Astrocyte (in vitro differentiated cells and primary cell): ENCODE data around the gene FUT2. TPM values are rescaled to one million over a fixed set of nuclear protein-coding genes. Genes with fewer than 3 reads are reported as not detected.
A peak's percentile ranks its signal among the peaks of the same experiment; 100 is the strongest.

Experiments
- DNase-seq: peaks from one replicate; pipeline ENCODE4 v3.0.0-alpha.2; 2010; ENCODE audit warnings: low read depth
- FAIRE-seq: peaks from 2 replicates; lab custom pipeline; 2011; peaks lifted over from hg19 to GRCh38; lab: Jason Lieb, UNC
- H2AFZ ChIP-seq: 2 replicates; pipeline ENCODE4 v1.6.0; 2012; ENCODE audit warnings: low read depth, low read length, inconsistent platforms
- H3K27ac ChIP-seq: 2 replicates; pipeline ENCODE4 v1.5.1; 2011; ENCODE audit warnings: low read depth, low read length, inconsistent platforms
- H3K27me3 ChIP-seq: 2 replicates; pipeline ENCODE4 v1.6.0; 2011; ENCODE audit warnings: low read length, inconsistent platforms; ENCODE audit not compliant: insufficient read depth
- H3K36me3 ChIP-seq: 2 replicates; pipeline ENCODE4 v1.5.1; 2011; ENCODE audit warnings: low read length, inconsistent platforms; ENCODE audit not compliant: insufficient read depth
- H3K4me1 ChIP-seq: 2 replicates; pipeline ENCODE4 v1.5.1; 2011; ENCODE audit warnings: low read length, inconsistent platforms; ENCODE audit not compliant: insufficient read depth
- H3K4me2 ChIP-seq: 2 replicates; pipeline ENCODE4 v1.6.0; 2012; ENCODE audit warnings: low read length, inconsistent platforms
- H3K4me3 ChIP-seq: 2 replicates; pipeline ENCODE4 v1.5.1; 2011; ENCODE audit warnings: low read depth, mild to moderate bottlenecking, low read length, inconsistent platforms; ENCODE audit not compliant: insufficient read depth
- H3K79me2 ChIP-seq: 2 replicates; pipeline ENCODE4 v1.6.0; 2012; ENCODE audit warnings: mild to moderate bottlenecking, low read length, inconsistent platforms; ENCODE audit not compliant: insufficient read depth
- H3K9ac ChIP-seq: 2 replicates; pipeline ENCODE4 v1.6.0; 2012; ENCODE audit warnings: mild to moderate bottlenecking, low read length, inconsistent platforms
- H3K9me3 ChIP-seq: 2 replicates; pipeline ENCODE4 v1.5.1; 2012; ENCODE audit warnings: low read depth, mild to moderate bottlenecking, low read length, inconsistent platforms; ENCODE audit not compliant: insufficient read depth
- H4K20me1 ChIP-seq: 2 replicates; pipeline ENCODE4 v1.6.0; 2012; ENCODE audit warnings: low read length, inconsistent platforms; ENCODE audit not compliant: insufficient read depth
- H3K27ac Mint-ChIP-seq: one replicate; pipeline ENCODE4 v1.8.0; 2021; ENCODE audit warnings: mild to moderate bottlenecking, mixed read lengths; ENCODE audit not compliant: unreplicated experiment
- H3K27me3 Mint-ChIP-seq: one replicate; pipeline ENCODE4 v1.8.0; 2021; ENCODE audit warnings: low read depth, mixed read lengths; ENCODE audit not compliant: unreplicated experiment
- H3K36me3 Mint-ChIP-seq: one replicate; pipeline ENCODE4 v1.8.0; 2021; ENCODE audit warnings: low read depth, mixed read lengths; ENCODE audit not compliant: unreplicated experiment
- H3K4me1 Mint-ChIP-seq: one replicate; pipeline ENCODE4 v1.8.0; 2021; ENCODE audit warnings: low read depth, mixed read lengths; ENCODE audit not compliant: unreplicated experiment
- H3K4me3 Mint-ChIP-seq: one replicate; pipeline ENCODE4 v1.8.0; 2021; ENCODE audit warnings: mild to moderate bottlenecking, moderate library complexity, mixed read lengths; ENCODE audit not compliant: unreplicated experiment
- H3K9me3 Mint-ChIP-seq: one replicate; pipeline ENCODE4 v1.8.0; 2021; ENCODE audit warnings: mild to moderate bottlenecking, mixed read lengths; ENCODE audit not compliant: unreplicated experiment
- CTCF ChIP-seq: IDR thresholded peaks from 2 replicates; pipeline ENCODE4 v1.5.1; 2011; ENCODE audit warnings: low read depth, mild to moderate bottlenecking, inconsistent platforms, low read length, moderate library complexity; ENCODE audit not compliant: insufficient read depth
- EZH2 ChIP-seq: IDR thresholded peaks from 2 replicates; pipeline ENCODE4 v1.6.1; 2012; ENCODE audit warnings: mild to moderate bottlenecking, low read length, inconsistent platforms; ENCODE audit not compliant: insufficient read depth
- total RNA-seq: library from RNA; stranded (reverse); gene quantifications from 2 replicates; pipeline ENCODE4 v1.2.1, GENCODE V29; 2021

The FUT2 gene
- total RNA-seq, 1 donor from 2014 or later: not detected

GRCh38 chr19:48752496-48753365, 57.0 kb downstream of the FUT2 start, which contains the start of gene FUT1:
Gene FUT1 (minus strand): TSS chr19:48752641. CDS start chr19:48751281, 1,360 bp downstream.
- FAIRE-seq: no peak
- Histone ChIP-seq H3K9ac (no peak within 1 kb of the TSS), H3K27ac (no peak within 1 kb of the TSS), H3K9me3 (no peaks in the 10 kb centered on the region), H3K36me3 (no peaks in the 10 kb centered on the region), H3K79me2 (no peaks in the 10 kb centered on the region), H4K20me1 (no peaks in the 10 kb centered on the region), H3K27me3 (peaks cover 21% of the 10 kb centered on the region), H3K4me3 (peak within 1 kb of the TSS; percentile 33), H3K4me1 (peaks cover 9% of the 10 kb centered on the region), H2AFZ (peak within 1 kb of the TSS; percentile 58), H3K4me2 (peak within 1 kb of the TSS; percentile 81)
- no peak for DNase-seq
- peaks cover 32% of the 10 kb centered on the region for H3K27me3 Mint-ChIP-seq
- peak within 1 kb of the TSS; percentile 75 for H3K4me3 Mint-ChIP-seq
- H3K36me3 Mint-ChIP-seq: no peaks in the 10 kb centered on the region
- H3K9me3 Mint-ChIP-seq: no peaks in the 10 kb centered on the region
- peaks cover 3% of the 10 kb centered on the region for H3K4me1 Mint-ChIP-seq
- no peak for TF ChIP-seq CTCF
- TF ChIP-seq EZH2: peak; percentile 97
- H3K27ac Mint-ChIP-seq: no peak within 1 kb of the TSS

- Histone ChIP-seq H3K9ac (no peak within 1 kb of the TSS), H3K4me1 (peaks cover 9% of the 10 kb centered on the region), H3K27me3 (peaks cover 20% of the 10 kb centered on the region), H3K27ac (no peak within 1 kb of the TSS), H2AFZ (no peak within 1 kb of the TSS), H3K4me3 (no peak within 1 kb of the TSS), H3K4me2 (no peak within 1 kb of the TSS), H3K36me3 (no peaks in the 10 kb centered on the region), H3K9me3 (no peaks in the 10 kb centered on the region), H3K79me2 (no peaks in the 10 kb centered on the region), H4K20me1 (no peaks in the 10 kb centered on the region)
- DNase-seq (no peak), FAIRE-seq (no peak)
- Mint-ChIP-seq H3K36me3 (no peaks in the 10 kb centered on the region), H3K4me1 (peaks cover 3% of the 10 kb centered on the region), H3K27me3 (peaks cover 36% of the 10 kb centered on the region), H3K4me3 (no peak within 1 kb of the TSS), H3K9me3 (no peaks in the 10 kb centered on the region), H3K27ac (peak within 1 kb of the TSS; percentile 81)
- TF ChIP-seq EZH2: no peak
- no peak for TF ChIP-seq CTCF
Observed at GRCh38 chr19:48755084-48755641, 59.4 kb downstream of the FUT2 start, which contains the start of gene FGF21. Gene FGF21 (plus strand): TSS chr19:48755524. CDS start chr19:48756237, 713 bp downstream.

Other genes starting within 250 kb of the FUT2 start
- gene GRWD1, start 250.0 kb upstream of the FUT2 start, total RNA-seq: 35.6 and 41.4 TPM in 2 replicates
- gene KCNJ14, start 240.4 kb upstream of the FUT2 start, total RNA-seq: 1.4 TPM in 2 replicates
- 62.4 and 67.1 TPM in 2 replicates for gene CYTH2, start 226.6 kb upstream of the FUT2 start, total RNA-seq
- gene LMTK3, start 184.1 kb upstream of the FUT2 start, total RNA-seq: 6.2 TPM in 2 replicates
- 0.31 TPM in 1 of 2 replicates, not detected in the other for gene SULT2B1, start 143.8 kb upstream of the FUT2 start, total RNA-seq
- gene SPACA4, start 89.2 kb upstream of the FUT2 start, total RNA-seq: not detected in 2 replicates
- gene FAM83E, start 80.9 kb upstream of the FUT2 start, total RNA-seq: 1.3 and 1.7 TPM in 2 replicates
- gene RPL18, start 76.8 kb upstream of the FUT2 start, total RNA-seq: 1,046 and 1,102 TPM in 2 replicates
- gene SPHK2, start 76.5 kb upstream of the FUT2 start, total RNA-seq: 25.4 and 29.4 TPM in 2 replicates
- 1.2 and 1.5 TPM in 2 replicates for gene DBP, start 58.6 kb upstream of the FUT2 start, total RNA-seq
- 9.5 and 9.8 TPM in 2 replicates for gene CA11, start 49.8 kb upstream of the FUT2 start, total RNA-seq
- gene NTN5, start 23.0 kb upstream of the FUT2 start, total RNA-seq: 0.11 and 0.41 TPM in 2 replicates
- gene MAMSTR, start 23.8 kb downstream of the FUT2 start, total RNA-seq: 0.55 and 0.57 TPM in 2 replicates
- gene RASIP1, start 44.6 kb downstream of the FUT2 start, total RNA-seq: 0.26 and 0.68 TPM in 2 replicates
- not detected in 2 replicates for gene IZUMO1, start 50.9 kb downstream of the FUT2 start, total RNA-seq
- 0.65 and 0.91 TPM in 2 replicates for gene FUT1, start 56.7 kb downstream of the FUT2 start, total RNA-seq
- not detected in 2 replicates for gene FGF21, start 59.6 kb downstream of the FUT2 start, total RNA-seq
- 38.1 and 41.5 TPM in 2 replicates for gene BCAT2, start 115.1 kb downstream of the FUT2 start, total RNA-seq
- gene HSD17B14, start 140.5 kb downstream of the FUT2 start, total RNA-seq: 8.2 and 9.7 TPM in 2 replicates
- gene PLEKHA4, start 172.6 kb downstream of the FUT2 start, total RNA-seq: 27.5 and 32.8 TPM in 2 replicates
- 39.5 and 53.2 TPM in 2 replicates for gene PPP1R15A, start 176.4 kb downstream of the FUT2 start, total RNA-seq
- not detected in 2 replicates for gene TULP2, start 202.8 kb downstream of the FUT2 start, total RNA-seq
- gene NUCB1, start 204.3 kb downstream of the FUT2 start, total RNA-seq: 164 and 189 TPM in 2 replicates
- 0.45 TPM in 1 of 2 replicates, not detected in the other for gene DHDH, start 237.7 kb downstream of the FUT2 start, total RNA-seq